ENCODE data around the gene ANKRD29. TPM values are rescaled to one million over a fixed set of nuclear protein-coding genes. Genes with fewer than 3 reads are reported as not detected.
A peak's percentile ranks its signal among the peaks of the same experiment; 100 is the strongest.

Gene ANKRD29
- total and polyA plus RNA-seq, 2 experiments from 2014 or later: 6.6 to 36.6 TPM

GRCh38 chr18:23572570-23572969 lies 90.1 kb downstream of the ANKRD29 start:
- peaks cover 8% of the 10 kb centered on the region; the same call in 1 of the 2 replicates for H4K20me1 ChIP-seq (replicated peaks; ENCODE audit: insufficient read depth)
- H3K79me2 ChIP-seq (replicated peaks; ENCODE audit: insufficient read depth): peaks cover 23% of the 10 kb centered on the region
- H3K4me1 ChIP-seq (ENCODE audit: insufficient read depth): peaks cover 6% of the 10 kb centered on the region
- 0 out of 2 replicates have a peak overlapping the region, but pooled peaks have one; percentile 1 for H3K27ac ChIP-seq (ENCODE audit: low read depth)
- no peaks in the 10 kb centered on the region for H3K27me3 Mint-ChIP-seq (ENCODE audit: insufficient read depth, low read depth, poor library complexity)
- H3K4me3 ChIP-seq: no peak overlapping the region
- TF ChIP-seq EZH2 (IDR thresholded peaks at IDR 0.05; ENCODE audit: low read depth, unreplicated experiment) (no peak), ZNF114 (CRISPR knock-in tag; IDR thresholded peaks at IDR 0.05) (no peak), JUNB (IDR thresholded peaks at IDR 0.05; ENCODE audit: unreplicated experiment) (no peak), CREB1 (CRISPR knock-in tag; IDR thresholded peaks at IDR 0.05; ENCODE audit: low read depth) (no peak), STAT1 (IDR thresholded peaks at IDR 0.05; ENCODE audit: unreplicated experiment) (no peak), NANOG (IDR thresholded peaks at IDR 0.05; ENCODE audit: borderline replicate concordance) (no peak)
- TF ChIP-seq, protein P1, sequence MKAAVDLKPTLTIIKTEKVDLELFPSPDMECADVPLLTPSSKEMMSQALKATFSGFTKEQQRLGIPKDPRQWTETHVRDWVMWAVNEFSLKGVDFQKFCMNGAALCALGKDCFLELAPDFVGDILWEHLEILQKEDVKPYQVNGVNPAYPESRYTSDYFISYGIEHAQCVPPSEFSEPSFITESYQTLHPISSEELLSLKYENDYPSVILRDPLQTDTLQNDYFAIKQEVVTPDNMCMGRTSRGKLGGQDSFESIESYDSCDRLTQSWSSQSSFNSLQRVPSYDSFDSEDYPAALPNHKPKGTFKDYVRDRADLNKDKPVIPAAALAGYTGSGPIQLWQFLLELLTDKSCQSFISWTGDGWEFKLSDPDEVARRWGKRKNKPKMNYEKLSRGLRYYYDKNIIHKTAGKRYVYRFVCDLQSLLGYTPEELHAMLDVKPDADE (IDR thresholded peaks at IDR 0.05): no peak
- TF ChIP-seq, protein P2, sequence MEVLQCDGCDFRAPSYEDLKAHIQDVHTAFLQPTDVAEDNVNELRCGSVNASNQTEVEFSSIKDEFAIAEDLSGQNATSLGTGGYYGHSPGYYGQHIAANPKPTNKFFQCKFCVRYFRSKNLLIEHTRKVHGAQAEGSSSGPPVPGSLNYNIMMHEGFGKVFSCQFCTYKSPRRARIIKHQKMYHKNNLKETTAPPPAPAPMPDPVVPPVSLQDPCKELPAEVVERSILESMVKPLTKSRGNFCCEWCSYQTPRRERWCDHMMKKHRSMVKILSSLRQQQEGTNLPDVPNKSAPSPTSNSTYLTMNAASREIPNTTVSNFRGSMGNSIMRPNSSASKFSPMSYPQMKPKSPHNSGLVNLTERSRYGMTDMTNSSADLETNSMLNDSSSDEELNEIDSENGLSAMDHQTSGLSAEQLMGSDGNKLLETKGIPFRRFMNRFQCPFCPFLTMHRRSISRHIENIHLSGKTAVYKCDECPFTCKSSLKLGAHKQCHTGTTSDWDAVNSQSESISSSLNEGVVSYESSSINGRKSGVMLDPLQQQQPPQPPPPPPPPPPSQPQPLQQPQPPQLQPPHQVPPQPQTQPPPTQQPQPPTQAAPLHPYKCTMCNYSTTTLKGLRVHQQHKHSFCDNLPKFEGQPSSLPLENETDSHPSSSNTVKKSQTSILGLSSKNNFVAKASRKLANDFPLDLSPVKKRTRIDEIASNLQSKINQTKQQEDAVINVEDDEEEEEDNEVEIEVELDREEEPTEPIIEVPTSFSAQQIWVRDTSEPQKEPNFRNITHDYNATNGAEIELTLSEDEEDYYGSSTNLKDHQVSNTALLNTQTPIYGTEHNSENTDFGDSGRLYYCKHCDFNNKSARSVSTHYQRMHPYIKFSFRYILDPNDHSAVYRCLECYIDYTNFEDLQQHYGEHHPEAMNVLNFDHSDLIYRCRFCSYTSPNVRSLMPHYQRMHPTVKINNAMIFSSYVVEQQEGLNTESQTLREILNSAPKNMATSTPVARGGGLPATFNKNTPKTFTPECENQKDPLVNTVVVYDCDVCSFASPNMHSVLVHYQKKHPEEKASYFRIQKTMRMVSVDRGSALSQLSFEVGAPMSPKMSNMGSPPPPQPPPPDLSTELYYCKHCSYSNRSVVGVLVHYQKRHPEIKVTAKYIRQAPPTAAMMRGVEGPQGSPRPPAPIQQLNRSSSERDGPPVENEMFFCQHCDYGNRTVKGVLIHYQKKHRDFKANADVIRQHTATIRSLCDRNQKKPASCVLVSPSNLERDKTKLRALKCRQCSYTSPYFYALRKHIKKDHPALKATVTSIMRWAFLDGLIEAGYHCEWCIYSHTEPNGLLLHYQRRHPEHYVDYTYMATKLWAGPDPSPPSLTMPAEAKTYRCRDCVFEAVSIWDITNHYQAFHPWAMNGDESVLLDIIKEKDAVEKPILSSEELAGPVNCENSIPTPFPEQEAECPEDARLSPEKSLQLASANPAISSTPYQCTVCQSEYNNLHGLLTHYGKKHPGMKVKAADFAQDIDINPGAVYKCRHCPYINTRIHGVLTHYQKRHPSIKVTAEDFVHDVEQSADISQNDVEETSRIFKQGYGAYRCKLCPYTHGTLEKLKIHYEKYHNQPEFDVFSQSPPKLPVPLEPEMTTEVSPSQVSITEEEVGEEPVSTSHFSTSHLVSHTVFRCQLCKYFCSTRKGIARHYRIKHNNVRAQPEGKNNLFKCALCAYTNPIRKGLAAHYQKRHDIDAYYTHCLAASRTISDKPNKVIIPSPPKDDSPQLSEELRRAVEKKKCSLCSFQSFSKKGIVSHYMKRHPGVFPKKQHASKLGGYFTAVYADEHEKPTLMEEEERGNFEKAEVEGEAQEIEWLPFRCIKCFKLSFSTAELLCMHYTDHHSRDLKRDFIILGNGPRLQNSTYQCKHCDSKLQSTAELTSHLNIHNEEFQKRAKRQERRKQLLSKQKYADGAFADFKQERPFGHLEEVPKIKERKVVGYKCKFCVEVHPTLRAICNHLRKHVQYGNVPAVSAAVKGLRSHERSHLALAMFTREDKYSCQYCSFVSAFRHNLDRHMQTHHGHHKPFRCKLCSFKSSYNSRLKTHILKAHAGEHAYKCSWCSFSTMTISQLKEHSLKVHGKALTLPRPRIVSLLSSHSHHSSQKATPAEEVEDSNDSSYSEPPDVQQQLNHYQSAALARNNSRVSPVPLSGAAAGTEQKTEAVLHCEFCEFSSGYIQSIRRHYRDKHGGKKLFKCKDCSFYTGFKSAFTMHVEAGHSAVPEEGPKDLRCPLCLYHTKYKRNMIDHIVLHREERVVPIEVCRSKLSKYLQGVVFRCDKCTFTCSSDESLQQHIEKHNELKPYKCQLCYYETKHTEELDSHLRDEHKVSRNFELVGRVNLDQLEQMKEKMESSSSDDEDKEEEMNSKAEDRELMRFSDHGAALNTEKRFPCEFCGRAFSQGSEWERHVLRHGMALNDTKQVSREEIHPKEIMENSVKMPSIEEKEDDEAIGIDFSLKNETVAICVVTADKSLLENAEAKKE (CRISPR knock-in tag; IDR thresholded peaks at IDR 0.05): no peak
- peaks cover 41% of the 10 kb centered on the region for H3K36me3 Mint-ChIP-seq (ENCODE audit: low read depth)
- H3K9me2 ChIP-seq (ENCODE audit: insufficient read depth): no peaks in the 10 kb centered on the region
- peaks cover 30% of the 10 kb centered on the region; the same call in 1 of the 2 replicates for H3K36me3 ChIP-seq (ENCODE audit: insufficient read depth)
- H3K27me3 ChIP-seq (ENCODE audit: insufficient read depth): no peaks in the 10 kb centered on the region
- no peak overlapping the region for H3K4me3 Mint-ChIP-seq
- DNase-seq (ENCODE audit: low spot score) (no peak), ATAC-seq (no peak)
- H3K9me3 Mint-ChIP-seq: no peaks in the 10 kb centered on the region
- no peak overlapping the region for H3K4me2 ChIP-seq
- no peaks in the 10 kb centered on the region for H3F3A ChIP-seq (replicated peaks; ENCODE audit: low read depth)
- H2AFZ ChIP-seq: no peak overlapping the region
- no peak overlapping the region for H3K27ac Mint-ChIP-seq
- peaks cover 15% of the 10 kb centered on the region for H3K4me1 Mint-ChIP-seq
